Stimulated activated CD8-positive, alpha-beta memory T cell treated with anti-CD3 and anti-CD28 coated beads, Interleukin-2, amount 100 ng/mL, for 48 hours (primary cell): ENCODE data around the gene DMWD.
A peak's percentile ranks its signal among the peaks of the same experiment; 100 is the strongest.

Experiments used
- DNase-seq, 2 donors: peaks; one replicate each; pipeline ENCODE4 v3.0.0-alpha.2; 2020; ENCODE audit warnings: low read depth in 2 of 2

Gene DMWD

GRCh38 chr19:45786533-45786894, 6.1 kb downstream of the DMWD start:
- DNase-seq = no peak

GRCh38 chr19:45785781-45786532, 6.7 kb downstream of the DMWD start:
- DNase-seq = no peak

- no peak for DNase-seq
Measured at GRCh38 chr19:45785097-45785496, 7.5 kb downstream of the DMWD start.

- DNase-seq = no peak
Measured at GRCh38 chr19:45784096-45784495, 8.5 kb downstream of the DMWD start.

- DNase-seq = no peak
Measured at GRCh38 chr19:45782820-45783785, 9.5 kb downstream of the DMWD start.

GRCh38 chr19:45782162-45782691, 10.4 kb downstream of the DMWD start, which contains the start of gene DMPK:
Gene DMPK (minus strand): TSS chr19:45782490. CDS start chr19:45782352, 138 bp downstream.
- no peak for DNase-seq

GRCh38 chr19:45781214-45782161, 11.2 kb downstream of the DMWD start:
- DNase-seq = no peak

- no peak for DNase-seq
Measured at GRCh38 chr19:45780448-45781213, 12.0 kb downstream of the DMWD start.

GRCh38 chr19:45780146-45780447, 12.5 kb downstream of the DMWD start:
- no peak for DNase-seq

- peak; percentile 90 to 97 for DNase-seq
Measured at GRCh38 chr19:45779231-45780145, 13.2 kb downstream of the DMWD start.

- no peak for DNase-seq
Measured at GRCh38 chr19:45778010-45778661, 14.5 kb downstream of the DMWD start.

- no peak for DNase-seq
Measured at GRCh38 chr19:45777395-45777961, 15.2 kb downstream of the DMWD start.

GRCh38 chr19:45774765-45775164, 17.9 kb downstream of the DMWD start:
- no peak for DNase-seq

- DNase-seq = no peak
Measured at GRCh38 chr19:45773384-45773783, 19.3 kb downstream of the DMWD start.

GRCh38 chr19:45772912-45773311, 19.7 kb downstream of the DMWD start:
- DNase-seq = no peak

- no peak for DNase-seq
Measured at GRCh38 chr19:45772130-45772840, 20.4 kb downstream of the DMWD start.

GRCh38 chr19:45771311-45771933, 21.2 kb downstream of the DMWD start:
- no peak for DNase-seq
